ENCODE results near the gene HINT3. TPM values are rescaled to one million over a fixed set of nuclear protein-coding genes. Genes with fewer than 3 reads are reported as not detected.

HINT3 gene
- total and polyA plus RNA-seq, 2 experiments from 2014 or later = 1.8 to 8.0 TPM

GRCh38 chr6:125968493-125968892 is 11.9 kb downstream of the HINT3 start:
- Mint-ChIP-seq H3K36me3 (ENCODE audit: low read depth) (peaks cover 3% of the 10 kb centered on the region; the same call in 1 of the 3 replicates), H3K4me1 (no peaks in the 10 kb centered on the region), H3K4me3 (no peak overlapping the region), H3K27ac (no peak overlapping the region), H3K9me3 (no peaks in the 10 kb centered on the region), H3K27me3 (ENCODE audit: insufficient read depth, low read depth, poor library complexity) (no peaks in the 10 kb centered on the region)
- Histone ChIP-seq H2AFZ (no peak overlapping the region), H3K36me3 (ENCODE audit: insufficient read depth) (no peaks in the 10 kb centered on the region), H3K4me3 (no peak overlapping the region), H3F3A (replicated peaks; ENCODE audit: low read depth) (no peaks in the 10 kb centered on the region), H3K9me2 (ENCODE audit: insufficient read depth) (no peaks in the 10 kb centered on the region), H3K4me2 (no peak overlapping the region), H3K4me1 (ENCODE audit: insufficient read depth) (no peaks in the 10 kb centered on the region), H3K27me3 (ENCODE audit: insufficient read depth) (no peaks in the 10 kb centered on the region), H4K20me1 (replicated peaks; ENCODE audit: insufficient read depth) (no peaks in the 10 kb centered on the region), H3K79me2 (replicated peaks; ENCODE audit: insufficient read depth) (no peaks in the 10 kb centered on the region), H3K27ac (ENCODE audit: low read depth) (no peak overlapping the region)
- ATAC-seq (no peak), DNase-seq (ENCODE audit: low spot score) (no peak)
- no peak for TF ChIP-seq ZNF331 (CRISPR knock-in tag; IDR thresholded peaks at IDR 0.05; ENCODE audit: low read depth)
- no peak for TF ChIP-seq JUNB (IDR thresholded peaks at IDR 0.05; ENCODE audit: unreplicated experiment)
- no peak for TF ChIP-seq ZNF462 (CRISPR knock-in tag; IDR thresholded peaks at IDR 0.05)
- TF ChIP-seq CREB1 (CRISPR knock-in tag; IDR thresholded peaks at IDR 0.05; ENCODE audit: low read depth) = no peak
- no peak for TF ChIP-seq ETS1 (IDR thresholded peaks at IDR 0.05)
- no peak for TF ChIP-seq ZNF114 (CRISPR knock-in tag; IDR thresholded peaks at IDR 0.05)
- no peak for TF ChIP-seq REST (IDR thresholded peaks at IDR 0.05; ENCODE audit: unreplicated experiment)
- no peak for TF ChIP-seq EZH2phosphoT487 (IDR thresholded peaks at IDR 0.05; ENCODE audit: unreplicated experiment)
- TF ChIP-seq CTCF (conservative IDR thresholded peaks at IDR 0.05; ENCODE audit: low read depth in 2 of 2) = no peak
- no peak for TF ChIP-seq EZH2 (IDR thresholded peaks at IDR 0.05; ENCODE audit: low read depth, unreplicated experiment)
- TF ChIP-seq NANOG (IDR thresholded peaks at IDR 0.05; ENCODE audit: borderline replicate concordance) = no peak
- TF ChIP-seq POLR2AphosphoS5 (IDR thresholded peaks at IDR 0.05; ENCODE audit: low read depth) = no peak
- no peak for TF ChIP-seq STAT1 (IDR thresholded peaks at IDR 0.05; ENCODE audit: unreplicated experiment)

All from GM23338 (cell line).